Bronchial epithelial cell (primary cell): ENCODE measurements around the gene SCN10A. TPM values are rescaled to one million over a fixed set of nuclear protein-coding genes. Genes with fewer than 3 reads are reported as not detected.

ENCODE experiments used
- DNase-seq: peaks from one replicate; pipeline ENCODE4 v3.0.0-alpha.2; 2010; ENCODE audit warnings: low read depth
- FAIRE-seq: peaks from 2 replicates; lab custom pipeline; 2011; peaks lifted over from hg19 to GRCh38; lab: Jason Lieb, UNC
- H3K27me3 ChIP-seq: 2 replicates; pipeline ENCODE4 v1.5.1; 2011; ENCODE audit warnings: low read length; ENCODE audit not compliant: control insufficient read depth, insufficient read depth
- H3K36me3 ChIP-seq: 2 replicates; pipeline ENCODE4 v1.5.1; 2011; ENCODE audit warnings: low read length; ENCODE audit not compliant: control insufficient read depth, insufficient read depth
- H3K4me3 ChIP-seq: 2 replicates; pipeline ENCODE4 v1.5.1; 2011; ENCODE audit warnings: mild to moderate bottlenecking, low read depth, low read length, control low read depth
- total RNA-seq: library from RNA; depleted of rRNA; stranded (reverse); fragments of >200 nt; gene quantifications from 2 replicates; pipeline ENCODE4 v1.2.1, GENCODE V29; 2014
- TF ChIP-seq, protein P1 (sequence below): IDR thresholded peaks from 2 replicates; pipeline ENCODE4 v1.5.1; 2011; ENCODE audit warnings: mild to moderate bottlenecking, moderate library complexity, low read length, control low read depth, inconsistent platforms; ENCODE audit not compliant: insufficient read depth, severe bottlenecking

The SCN10A gene
- total RNA-seq, 1 donor from 2014 or later, result not detected

GRCh38 chr3:38651153-38651789 lies 164.7 kb downstream of the SCN10A start:
- Histone ChIP-seq H3K36me3 (no peaks in the 10 kb centered on the region), H3K27me3 (peaks cover 12% of the 10 kb centered on the region), H3K4me3 (no peak overlapping the region)
- TF ChIP-seq, protein P1, sequence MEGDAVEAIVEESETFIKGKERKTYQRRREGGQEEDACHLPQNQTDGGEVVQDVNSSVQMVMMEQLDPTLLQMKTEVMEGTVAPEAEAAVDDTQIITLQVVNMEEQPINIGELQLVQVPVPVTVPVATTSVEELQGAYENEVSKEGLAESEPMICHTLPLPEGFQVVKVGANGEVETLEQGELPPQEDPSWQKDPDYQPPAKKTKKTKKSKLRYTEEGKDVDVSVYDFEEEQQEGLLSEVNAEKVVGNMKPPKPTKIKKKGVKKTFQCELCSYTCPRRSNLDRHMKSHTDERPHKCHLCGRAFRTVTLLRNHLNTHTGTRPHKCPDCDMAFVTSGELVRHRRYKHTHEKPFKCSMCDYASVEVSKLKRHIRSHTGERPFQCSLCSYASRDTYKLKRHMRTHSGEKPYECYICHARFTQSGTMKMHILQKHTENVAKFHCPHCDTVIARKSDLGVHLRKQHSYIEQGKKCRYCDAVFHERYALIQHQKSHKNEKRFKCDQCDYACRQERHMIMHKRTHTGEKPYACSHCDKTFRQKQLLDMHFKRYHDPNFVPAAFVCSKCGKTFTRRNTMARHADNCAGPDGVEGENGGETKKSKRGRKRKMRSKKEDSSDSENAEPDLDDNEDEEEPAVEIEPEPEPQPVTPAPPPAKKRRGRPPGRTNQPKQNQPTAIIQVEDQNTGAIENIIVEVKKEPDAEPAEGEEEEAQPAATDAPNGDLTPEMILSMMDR, result peak; percentile 99
- DNase-seq, result peak; percentile 45
- FAIRE-seq, result no peak

DNA sequence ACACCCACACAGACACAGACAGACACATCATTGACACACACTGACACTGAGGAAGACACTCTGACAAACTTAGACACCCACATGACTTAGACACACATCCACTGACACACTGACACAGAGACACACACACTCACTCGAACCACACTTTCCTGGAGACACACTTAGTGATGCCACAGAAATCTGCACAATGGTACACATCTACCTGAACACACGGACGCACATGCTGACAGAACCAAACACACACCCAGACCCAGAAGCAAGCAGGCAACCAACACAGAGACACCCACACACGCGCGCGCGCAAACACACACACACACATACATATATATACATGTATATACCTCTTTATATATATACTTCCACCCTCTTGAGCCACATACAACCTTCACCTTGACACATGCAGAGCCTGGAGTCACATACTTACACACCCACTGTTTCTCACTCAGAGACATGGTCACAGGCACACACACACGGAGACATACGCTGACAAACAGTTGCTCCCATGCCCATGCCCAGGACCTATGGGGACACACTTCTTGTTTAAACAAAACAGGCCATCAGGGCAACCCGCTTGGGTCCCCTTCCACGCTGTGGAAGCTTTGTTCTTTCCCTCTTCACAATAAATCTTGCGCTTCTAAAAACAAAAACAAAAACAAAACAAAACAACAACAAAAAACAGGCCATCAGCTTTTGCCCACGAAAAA lies 165.6 kb downstream of the SCN10A start:
- no peak overlapping the region for H3K4me3 ChIP-seq

DNA sequence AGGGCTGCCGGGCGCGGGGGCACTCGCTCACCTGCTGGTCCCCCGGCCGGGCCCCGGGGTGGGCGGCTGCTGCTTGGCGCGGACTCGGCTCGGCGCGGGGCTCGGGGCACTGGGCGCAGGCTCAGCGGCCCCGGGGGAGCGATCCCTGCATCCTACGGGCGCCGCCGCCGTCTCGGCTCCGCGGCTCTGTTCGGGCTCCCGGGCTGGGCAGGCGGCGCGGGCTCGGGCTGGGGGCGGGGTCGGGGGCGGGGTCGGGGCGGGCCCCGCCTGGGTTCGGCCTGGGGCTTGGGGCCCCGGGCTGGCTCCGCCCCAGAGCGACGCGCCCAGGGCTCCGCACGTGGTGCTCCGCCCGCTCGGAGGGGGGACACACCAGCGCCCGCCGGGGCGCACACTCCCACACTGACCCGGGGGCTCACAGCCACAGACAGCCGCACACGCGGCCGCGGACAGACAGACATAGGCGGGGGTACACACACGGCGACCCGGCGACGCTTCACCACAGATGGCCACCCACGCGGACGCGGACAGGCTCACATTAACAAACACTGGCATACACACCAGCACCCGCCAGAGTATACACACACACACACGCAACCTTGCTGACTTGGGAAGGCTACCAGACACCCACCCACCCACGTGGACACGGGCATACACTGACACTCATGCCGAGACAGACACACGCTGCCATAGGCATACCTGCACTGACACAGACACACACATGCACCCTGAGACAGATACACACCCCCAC lies 166.3 kb downstream of the SCN10A start, which contains the start of gene SCN5A:
TSS of gene SCN5A (minus strand) at position 188 of the 748 bp plus-strand sequence. CDS start 16,380 bp downstream, outside the sequence.
- Histone ChIP-seq H3K36me3 (no peaks in the 10 kb centered on the region), H3K4me3 (peak within 1 kb of the TSS; percentile 26), H3K27me3 (peaks cover 12% of the 10 kb centered on the region)
- TF ChIP-seq, protein P1, result no peak
- FAIRE-seq (no peak), DNase-seq (no peak)

More for the DNA sequence above, 165.6 kb downstream of the SCN10A start:
- H3K36me3 ChIP-seq, result no peaks in the 10 kb centered on the region
- peak; percentile 3 for DNase-seq
- peaks cover 12% of the 10 kb centered on the region for H3K27me3 ChIP-seq
- TF ChIP-seq, protein P1, result no peak
- peak; percentile 50 for FAIRE-seq

GRCh38 chr3:38648659-38649499 lies 167.1 kb downstream of the SCN10A start:
- FAIRE-seq, result no peak
- Histone ChIP-seq H3K27me3 (peaks cover 12% of the 10 kb centered on the region), H3K4me3 (peak overlapping the region; percentile 5), H3K36me3 (no peaks in the 10 kb centered on the region)
- TF ChIP-seq, protein P1, result no peak
- DNase-seq, result no peak

DNA sequence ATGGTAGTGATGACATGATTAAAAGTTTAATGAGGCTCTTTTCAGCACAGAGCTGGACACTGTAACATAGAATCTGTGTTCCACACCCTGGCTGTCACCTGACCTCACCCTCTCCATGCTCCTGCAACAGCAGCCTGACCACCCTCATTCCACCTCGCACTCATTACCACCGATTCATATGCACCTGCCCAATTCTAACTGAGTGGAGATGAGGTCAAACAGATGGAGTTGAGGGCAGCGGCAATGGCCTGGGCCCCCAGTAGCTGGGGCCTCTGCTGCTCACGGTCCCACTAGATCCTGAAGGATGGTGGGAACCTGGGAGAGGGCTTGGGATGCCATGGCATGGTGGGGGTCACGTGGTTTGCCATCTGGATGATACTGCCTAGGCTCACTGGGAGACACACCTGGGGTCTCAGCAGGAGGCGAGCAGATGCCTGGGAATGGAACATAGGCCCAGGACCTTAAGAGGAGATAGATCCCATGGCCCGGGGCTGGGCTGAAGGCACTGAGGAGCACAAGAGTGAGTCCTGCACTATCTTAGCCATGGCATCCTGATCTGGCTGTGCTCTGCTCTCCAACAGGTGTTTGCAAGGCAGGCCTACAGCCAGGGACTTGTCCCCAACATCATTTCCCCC lies 167.9 kb downstream of the SCN10A start:
- H3K27me3 ChIP-seq, result peaks cover 12% of the 10 kb centered on the region
- TF ChIP-seq, protein P1, result no peak
- no peak overlapping the region for H3K4me3 ChIP-seq
- DNase-seq (no peak), FAIRE-seq (no peak)
- no peaks in the 10 kb centered on the region for H3K36me3 ChIP-seq
